ENCODE results near the gene PSEN1.

DNA sequence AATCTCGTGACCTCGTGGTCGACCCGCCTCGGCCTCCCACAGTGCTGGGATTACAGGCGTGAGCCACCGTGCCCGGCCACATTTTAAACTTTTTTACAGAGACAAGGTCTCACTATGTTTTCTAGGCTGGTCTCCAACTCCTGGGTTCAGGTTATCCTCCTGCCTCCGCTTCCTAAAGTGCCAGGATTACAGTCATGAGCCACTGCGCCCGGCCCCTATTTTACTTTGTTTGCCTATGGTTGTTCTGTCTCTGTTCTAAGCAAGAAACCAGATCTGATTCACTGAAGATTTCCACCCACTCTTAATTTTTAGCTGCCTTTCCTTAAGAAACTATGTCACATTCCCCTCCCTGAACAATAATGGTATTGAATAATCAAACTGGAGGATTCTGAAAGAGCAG is 38.9 kb upstream of the PSEN1 start:
- no peak for TF ChIP-seq POLR2A (IDR thresholded peaks at IDR 0.05)
- no peak for TF ChIP-seq CTCF (IDR thresholded peaks at IDR 0.05 in 8 of 11, conservative IDR thresholded peaks at IDR 0.05 in 3 of 11)
